Measurements from ENCODE around the gene BIRC3.

Gene BIRC3

DNA sequence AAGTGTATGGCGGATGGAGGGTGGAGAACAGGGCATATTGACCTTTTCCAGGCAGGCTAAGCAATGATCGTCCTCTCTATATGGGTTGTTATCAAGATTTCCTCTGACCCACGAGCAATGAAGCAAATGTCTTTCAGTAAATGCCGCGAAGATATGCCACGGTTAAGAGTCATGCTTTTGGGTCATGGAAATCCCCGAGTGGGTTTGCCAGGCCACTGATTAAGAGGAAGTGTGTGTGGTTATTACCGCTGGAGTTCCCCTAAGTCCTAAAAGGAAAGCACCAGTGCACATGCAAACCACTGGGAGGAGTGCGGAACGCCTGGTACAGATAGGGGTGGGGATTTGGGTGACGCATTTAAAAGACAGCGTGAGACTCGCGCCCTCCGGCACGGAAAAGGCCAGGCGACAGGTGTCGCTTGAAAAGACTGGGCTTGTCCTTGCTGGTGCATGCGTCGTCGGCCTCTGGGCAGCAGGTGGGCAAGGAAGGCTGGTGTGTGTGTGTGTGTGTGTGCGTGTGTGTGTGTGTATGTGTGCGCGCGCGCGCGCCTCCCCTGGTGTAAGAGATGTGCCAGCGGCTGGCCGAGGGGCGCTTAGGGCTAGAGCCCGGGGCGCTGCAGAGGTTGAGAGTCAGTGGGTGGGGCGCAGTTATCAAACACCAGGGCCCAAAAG, at the start of gene BIRC3:
Gene BIRC3, plus strand, starts transcription at position 386 of the 669 bp plus-strand sequence. CDS start 7,026 bp downstream, outside the sequence.
- Histone ChIP-seq H3K36me3 (replicated peaks; ENCODE audit: low read depth, low read length) (peaks cover 24% of the 10 kb centered on the region), H3K9me3 (ENCODE audit: insufficient read depth, low read length) (no peaks in the 10 kb centered on the region), H3K4me2 (ENCODE audit: low read length) (peak within 1 kb of the TSS; percentile 90), H3K79me2 (ENCODE audit: low read length) (peaks cover 49% of the 10 kb centered on the region), H3K27ac (ENCODE audit: low read length) (peak within 1 kb of the TSS; percentile 98), H3K9ac (ENCODE audit: low read length) (peak within 1 kb of the TSS; percentile 87), H2AFZ (ENCODE audit: low read depth, low read length) (peak within 1 kb of the TSS; percentile 61), H3K27me3 (ENCODE audit: low read depth, low read length) (no peaks in the 10 kb centered on the region), H3K4me1 (ENCODE audit: low read length) (peaks cover 71% of the 10 kb centered on the region), H3K4me3 (ENCODE audit: low read length) (peak within 1 kb of the TSS; percentile 91), H4K20me1 (ENCODE audit: insufficient read depth, low read length) (peaks cover 30% of the 10 kb centered on the region)
- TF ChIP-seq, protein P1, sequence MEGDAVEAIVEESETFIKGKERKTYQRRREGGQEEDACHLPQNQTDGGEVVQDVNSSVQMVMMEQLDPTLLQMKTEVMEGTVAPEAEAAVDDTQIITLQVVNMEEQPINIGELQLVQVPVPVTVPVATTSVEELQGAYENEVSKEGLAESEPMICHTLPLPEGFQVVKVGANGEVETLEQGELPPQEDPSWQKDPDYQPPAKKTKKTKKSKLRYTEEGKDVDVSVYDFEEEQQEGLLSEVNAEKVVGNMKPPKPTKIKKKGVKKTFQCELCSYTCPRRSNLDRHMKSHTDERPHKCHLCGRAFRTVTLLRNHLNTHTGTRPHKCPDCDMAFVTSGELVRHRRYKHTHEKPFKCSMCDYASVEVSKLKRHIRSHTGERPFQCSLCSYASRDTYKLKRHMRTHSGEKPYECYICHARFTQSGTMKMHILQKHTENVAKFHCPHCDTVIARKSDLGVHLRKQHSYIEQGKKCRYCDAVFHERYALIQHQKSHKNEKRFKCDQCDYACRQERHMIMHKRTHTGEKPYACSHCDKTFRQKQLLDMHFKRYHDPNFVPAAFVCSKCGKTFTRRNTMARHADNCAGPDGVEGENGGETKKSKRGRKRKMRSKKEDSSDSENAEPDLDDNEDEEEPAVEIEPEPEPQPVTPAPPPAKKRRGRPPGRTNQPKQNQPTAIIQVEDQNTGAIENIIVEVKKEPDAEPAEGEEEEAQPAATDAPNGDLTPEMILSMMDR (IDR thresholded peaks at IDR 0.05; ENCODE audit: low read depth, low read length), result 0 out of 2 replicates have a peak, but pooled peaks have one; percentile 7
- TF ChIP-seq EZH2phosphoT487 (IDR thresholded peaks at IDR 0.05; ENCODE audit: low read depth), result no peak

DNA sequence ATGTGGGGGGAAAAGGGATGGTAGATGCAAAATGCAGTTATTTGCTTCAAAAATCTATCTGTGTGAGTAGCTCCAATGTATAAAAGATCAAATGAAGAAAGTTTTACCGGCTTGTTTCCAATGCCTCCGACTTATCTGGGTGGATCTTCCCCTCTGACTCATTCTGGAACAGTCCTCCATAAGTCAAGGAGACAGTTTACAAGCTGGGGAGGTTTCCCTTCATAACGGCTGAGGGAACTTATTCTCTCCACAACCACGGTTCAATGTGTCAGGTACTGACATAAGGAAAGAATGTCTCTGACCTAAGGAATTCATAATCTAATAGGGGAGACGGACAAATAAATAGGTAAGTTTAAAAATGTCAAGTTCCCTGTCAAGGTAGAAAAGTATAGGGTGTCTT, 49.7 kb upstream of the BIRC3 start:
- TF ChIP-seq EZH2phosphoT487 (IDR thresholded peaks at IDR 0.05; ENCODE audit: low read depth), result no peak
- TF ChIP-seq, protein P1 (IDR thresholded peaks at IDR 0.05; ENCODE audit: low read depth, low read length), result no peak
- no peaks in the 10 kb centered on the region for H3K36me3 ChIP-seq (replicated peaks; ENCODE audit: low read depth, low read length)
- no peak overlapping the region for H3K4me3 ChIP-seq (ENCODE audit: low read length)
- peaks cover 2% of the 10 kb centered on the region; the same call in 1 of the 2 replicates for H3K4me1 ChIP-seq (ENCODE audit: low read length)
- no peak overlapping the region for H3K9ac ChIP-seq (ENCODE audit: low read length)
- no peak overlapping the region for H3K4me2 ChIP-seq (ENCODE audit: low read length)
- no peak overlapping the region for H2AFZ ChIP-seq (ENCODE audit: low read depth, low read length)
- H3K27ac ChIP-seq (ENCODE audit: low read length), result no peak overlapping the region
- H4K20me1 ChIP-seq (ENCODE audit: insufficient read depth, low read length), result no peaks in the 10 kb centered on the region
- no peaks in the 10 kb centered on the region for H3K79me2 ChIP-seq (ENCODE audit: low read length)
- peaks cover 10% of the 10 kb centered on the region; the same call in 1 of the 2 replicates for H3K27me3 ChIP-seq (ENCODE audit: low read depth, low read length)
- H3K9me3 ChIP-seq (ENCODE audit: insufficient read depth, low read length), result no peaks in the 10 kb centered on the region

DNA sequence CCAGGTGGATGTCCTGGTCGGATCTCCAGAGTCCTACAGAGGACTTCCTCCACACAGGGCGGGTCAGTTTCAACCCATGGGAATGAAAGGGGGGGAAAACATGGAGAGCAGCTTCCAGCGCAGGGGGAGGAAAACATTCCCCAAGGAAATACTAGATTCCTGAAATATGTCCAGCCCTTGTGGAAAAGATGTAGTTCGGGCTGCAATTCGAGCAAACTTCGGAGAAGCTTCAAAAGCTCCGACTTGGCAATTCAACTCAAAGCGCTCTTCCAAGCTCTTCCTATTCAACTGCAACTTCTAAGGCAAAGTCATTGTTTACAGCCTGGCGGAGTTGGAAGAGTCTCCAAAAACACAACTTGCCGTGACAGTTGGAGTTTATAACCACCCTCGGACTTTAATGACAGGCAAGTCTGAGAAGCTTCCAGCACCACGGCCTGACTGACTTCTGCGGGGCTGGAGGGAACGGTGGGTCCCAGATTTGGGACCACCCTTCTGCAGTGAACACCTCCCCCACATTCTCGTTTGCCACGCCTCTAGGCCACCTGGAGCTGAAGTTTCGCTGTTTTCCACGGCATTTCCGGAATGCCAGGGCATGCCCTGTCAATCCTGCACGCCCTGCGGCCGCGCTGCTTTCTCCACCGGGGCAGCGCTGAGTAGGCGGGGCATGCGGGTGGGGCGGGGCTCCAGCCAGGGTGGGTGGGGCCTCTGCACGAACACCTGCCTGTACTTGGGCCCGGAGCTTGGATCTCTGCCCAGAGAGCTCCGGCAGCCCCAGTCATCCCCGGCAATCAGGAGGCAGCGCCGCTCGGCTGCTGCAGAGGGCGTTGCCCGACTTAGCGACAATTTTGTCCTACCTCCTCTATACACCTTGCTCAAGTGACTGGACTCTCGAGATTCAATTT, 49.0 kb upstream of the BIRC3 start:
- no peaks in the 10 kb centered on the region for H3K36me3 ChIP-seq (replicated peaks; ENCODE audit: low read depth, low read length)
- H3K27ac ChIP-seq (ENCODE audit: low read length), result no peak overlapping the region
- H2AFZ ChIP-seq (ENCODE audit: low read depth, low read length), result peak overlapping the region; percentile 54; the same call in 1 of the 2 replicates
- H3K9me3 ChIP-seq (ENCODE audit: insufficient read depth, low read length), result no peaks in the 10 kb centered on the region
- TF ChIP-seq EZH2phosphoT487 (IDR thresholded peaks at IDR 0.05; ENCODE audit: low read depth), result no peak
- TF ChIP-seq, protein P1 (IDR thresholded peaks at IDR 0.05; ENCODE audit: low read depth, low read length), result peak; percentile 39
- H3K9ac ChIP-seq (ENCODE audit: low read length), result peak overlapping the region; percentile 39; the same call in 1 of the 2 replicates
- peak overlapping the region; percentile 87 for H3K4me2 ChIP-seq (ENCODE audit: low read length)
- peaks cover 10% of the 10 kb centered on the region; the same call in 1 of the 2 replicates for H3K27me3 ChIP-seq (ENCODE audit: low read depth, low read length)
- peak overlapping the region; percentile 75 for H3K4me3 ChIP-seq (ENCODE audit: low read length)
- no peaks in the 10 kb centered on the region for H4K20me1 ChIP-seq (ENCODE audit: insufficient read depth, low read length)
- H3K4me1 ChIP-seq (ENCODE audit: low read length), result peaks cover 2% of the 10 kb centered on the region; the same call in 1 of the 2 replicates
- H3K79me2 ChIP-seq (ENCODE audit: low read length), result no peaks in the 10 kb centered on the region
